ENCODE measurements around the gene PDE11A. TPM values are rescaled to one million over a fixed set of nuclear protein-coding genes. Genes with fewer than 3 reads are reported as not detected.

Gene PDE11A
- total and polyA plus RNA-seq, 4 donors, result 0.11 to 1.3 (median 0.25) TPM; not detected in 1

- no peak for DNase-seq
- Histone ChIP-seq H3K4me1 (ENCODE audit: control insufficient read depth in 5 of 5, insufficient read depth in 5 of 5, low read length in 5 of 5) (peaks cover 0 to 4% (median 0%) of the 10 kb centered on the region in 5 donors), H3K4me3 (no peak overlapping the region), H3K9ac (ENCODE audit: insufficient read depth in 1 of 2, low read length in 2 of 2) (no peak overlapping the region), H3K27me3 (ENCODE audit: control insufficient read depth in 3 of 3, insufficient read depth in 3 of 3, low read length in 2 of 3) (no peaks in the 10 kb centered on the region), H3K27ac (ENCODE audit: low read depth in 1 of 2, low read length in 1 of 2) (peak overlapping the region in 1 of 2 donors; percentile 16), H3K36me3 (ENCODE audit: control insufficient read depth in 4 of 4, insufficient read depth in 4 of 4, low read length in 4 of 4) (no peaks in the 10 kb centered on the region), H3K9me3 (ENCODE audit: control insufficient read depth in 4 of 4, insufficient read depth in 3 of 4, low read length in 3 of 4) (peaks cover 0 to 2% (median 0%) of the 10 kb centered on the region in 4 donors)
- TF ChIP-seq, protein P1, sequence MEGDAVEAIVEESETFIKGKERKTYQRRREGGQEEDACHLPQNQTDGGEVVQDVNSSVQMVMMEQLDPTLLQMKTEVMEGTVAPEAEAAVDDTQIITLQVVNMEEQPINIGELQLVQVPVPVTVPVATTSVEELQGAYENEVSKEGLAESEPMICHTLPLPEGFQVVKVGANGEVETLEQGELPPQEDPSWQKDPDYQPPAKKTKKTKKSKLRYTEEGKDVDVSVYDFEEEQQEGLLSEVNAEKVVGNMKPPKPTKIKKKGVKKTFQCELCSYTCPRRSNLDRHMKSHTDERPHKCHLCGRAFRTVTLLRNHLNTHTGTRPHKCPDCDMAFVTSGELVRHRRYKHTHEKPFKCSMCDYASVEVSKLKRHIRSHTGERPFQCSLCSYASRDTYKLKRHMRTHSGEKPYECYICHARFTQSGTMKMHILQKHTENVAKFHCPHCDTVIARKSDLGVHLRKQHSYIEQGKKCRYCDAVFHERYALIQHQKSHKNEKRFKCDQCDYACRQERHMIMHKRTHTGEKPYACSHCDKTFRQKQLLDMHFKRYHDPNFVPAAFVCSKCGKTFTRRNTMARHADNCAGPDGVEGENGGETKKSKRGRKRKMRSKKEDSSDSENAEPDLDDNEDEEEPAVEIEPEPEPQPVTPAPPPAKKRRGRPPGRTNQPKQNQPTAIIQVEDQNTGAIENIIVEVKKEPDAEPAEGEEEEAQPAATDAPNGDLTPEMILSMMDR (IDR thresholded peaks at IDR 0.05; ENCODE audit: control extremely low read depth, extremely low read depth), result no peak
- WGBS, 2 donors, result 90% methylated on average over 2 of the region's 2 CpGs
- ATAC-seq (ENCODE audit: insufficient read depth, low FRiP score), result no peak
Measured at GRCh38 chr2:177678939-177679338, 393.6 kb downstream of the PDE11A start.

DNA sequence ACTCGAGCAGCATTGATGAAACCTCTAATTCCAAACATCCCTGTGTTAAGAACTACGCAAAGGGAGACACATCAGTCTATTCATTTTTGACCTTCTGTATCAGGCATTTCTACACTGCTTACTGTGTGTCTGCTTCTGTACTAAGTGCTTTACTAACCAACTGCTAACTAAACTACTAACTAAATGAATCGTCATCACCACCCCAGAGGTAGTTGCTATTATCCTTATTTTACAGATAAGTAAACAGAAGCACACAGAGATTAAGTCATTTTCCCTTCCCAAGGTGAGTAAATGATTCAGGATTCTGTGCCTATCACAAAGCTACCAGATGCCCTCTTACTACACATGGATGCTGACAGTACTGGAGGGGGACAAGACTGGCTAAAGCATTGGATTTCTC is 395.9 kb downstream of the PDE11A start:
- Histone ChIP-seq H3K4me3 (no peak overlapping the region), H3K9ac (ENCODE audit: insufficient read depth in 1 of 2, low read length in 2 of 2) (no peak overlapping the region), H3K36me3 (ENCODE audit: control insufficient read depth in 4 of 4, insufficient read depth in 4 of 4, low read length in 4 of 4) (no peaks in the 10 kb centered on the region), H3K4me1 (ENCODE audit: control insufficient read depth in 5 of 5, insufficient read depth in 5 of 5, low read length in 5 of 5) (peaks cover 0 to 4% (median 0%) of the 10 kb centered on the region in 5 donors), H3K27me3 (ENCODE audit: control insufficient read depth in 3 of 3, insufficient read depth in 3 of 3, low read length in 2 of 3) (no peaks in the 10 kb centered on the region), H3K9me3 (ENCODE audit: control insufficient read depth in 4 of 4, insufficient read depth in 3 of 4, low read length in 3 of 4) (peaks cover 0 to 2% (median 0%) of the 10 kb centered on the region in 4 donors), H3K27ac (ENCODE audit: low read depth in 1 of 2, low read length in 1 of 2) (no peak overlapping the region)
- TF ChIP-seq, protein P1 (IDR thresholded peaks at IDR 0.05; ENCODE audit: control extremely low read depth, extremely low read depth), result no peak
- DNase-seq (no peak), ATAC-seq (ENCODE audit: insufficient read depth, low FRiP score) (no peak)
- 85 to 90% methylated on average over 3 of the region's 3 CpGs for WGBS, 2 donors

- no peak overlapping the region for H3K9ac ChIP-seq (ENCODE audit: insufficient read depth in 1 of 2, low read length in 2 of 2)
- H3K4me1 ChIP-seq (ENCODE audit: control insufficient read depth in 5 of 5, insufficient read depth in 5 of 5, low read length in 5 of 5), result peaks cover 0 to 4% (median 0%) of the 10 kb centered on the region in 5 donors
- H3K27ac ChIP-seq (ENCODE audit: low read depth in 1 of 2, low read length in 1 of 2), result no peak overlapping the region
- TF ChIP-seq, protein P1 (IDR thresholded peaks at IDR 0.05; ENCODE audit: control extremely low read depth, extremely low read depth), result no peak
- H3K9me3 ChIP-seq (ENCODE audit: control insufficient read depth in 4 of 4, insufficient read depth in 3 of 4, low read length in 3 of 4), result peaks cover 0 to 2% (median 0%) of the 10 kb centered on the region in 4 donors
- no peaks in the 10 kb centered on the region for H3K27me3 ChIP-seq (ENCODE audit: control insufficient read depth in 3 of 3, insufficient read depth in 3 of 3, low read length in 2 of 3)
- H3K4me3 ChIP-seq, result no peak overlapping the region
- 84 to 87% methylated on average over 1 of the region's 1 CpG for WGBS, 2 donors
- ATAC-seq (ENCODE audit: insufficient read depth, low FRiP score) (no peak), DNase-seq (no peak)
- no peaks in the 10 kb centered on the region for H3K36me3 ChIP-seq (ENCODE audit: control insufficient read depth in 4 of 4, insufficient read depth in 4 of 4, low read length in 4 of 4)
Measured at GRCh38 chr2:177675825-177676224, 396.8 kb downstream of the PDE11A start.

DNA sequence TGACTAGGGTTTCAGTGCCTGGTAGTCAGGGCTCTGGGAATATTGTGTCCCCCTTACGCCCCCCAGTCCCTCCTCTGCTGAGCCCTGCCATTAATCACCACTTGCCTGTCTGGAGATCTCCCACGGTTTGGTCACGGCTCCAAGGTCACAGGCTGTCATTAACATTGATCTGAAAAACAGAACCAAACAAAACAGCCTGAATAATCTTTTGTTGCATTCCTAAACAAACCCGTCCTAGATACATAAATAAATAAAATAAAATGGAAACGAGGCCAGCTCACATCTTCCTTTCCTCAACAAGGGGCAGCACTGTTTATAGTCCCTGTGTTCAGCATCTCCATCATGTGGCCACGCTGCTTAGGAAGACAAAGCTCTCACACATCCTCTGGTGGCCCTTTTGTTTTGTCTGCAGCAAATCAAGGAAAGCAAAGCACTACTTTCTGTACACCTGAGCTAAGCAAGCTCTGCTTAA is 397.2 kb downstream of the PDE11A start:
- Histone ChIP-seq H3K27ac (ENCODE audit: low read depth in 1 of 2, low read length in 1 of 2) (no peak overlapping the region), H3K9me3 (ENCODE audit: control insufficient read depth in 4 of 4, insufficient read depth in 3 of 4, low read length in 3 of 4) (peaks cover 0 to 2% (median 0%) of the 10 kb centered on the region in 4 donors), H3K4me3 (no peak overlapping the region), H3K9ac (ENCODE audit: insufficient read depth in 1 of 2, low read length in 2 of 2) (no peak overlapping the region), H3K36me3 (ENCODE audit: control insufficient read depth in 4 of 4, insufficient read depth in 4 of 4, low read length in 4 of 4) (no peaks in the 10 kb centered on the region), H3K27me3 (ENCODE audit: control insufficient read depth in 3 of 3, insufficient read depth in 3 of 3, low read length in 2 of 3) (no peaks in the 10 kb centered on the region), H3K4me1 (ENCODE audit: control insufficient read depth in 5 of 5, insufficient read depth in 5 of 5, low read length in 5 of 5) (peaks cover 0 to 5% (median 0%) of the 10 kb centered on the region in 5 donors)
- TF ChIP-seq, protein P1 (IDR thresholded peaks at IDR 0.05; ENCODE audit: control extremely low read depth, extremely low read depth), result no peak
- DNase-seq (peak; percentile 14 to 44 (median 42)), ATAC-seq (ENCODE audit: insufficient read depth, low FRiP score) (no peak)
- 45 to 63% methylated on average over 6 of the region's 6 CpGs for WGBS, 2 donors

All from lung (tissue), 12 donors.